Vagina (tissue), 2 donors: ENCODE results near the gene ACAP1.

Experiments used
- CTCF ChIP-seq, 3 experiments: fragments of 450-650 bp in 2 of 3; fragments of 200-600 bp in 1 of 3; sonication (generic) in 1 of 3; IDR thresholded peaks; one replicate each; pipeline ENCODE4 v1.5.1; 2017 to 2019; ENCODE audit warnings: antibody characterized with exemption in 3 of 3, mild to moderate bottlenecking in 2 of 3, moderate library complexity in 2 of 3
- POLR2A ChIP-seq, 2 donors: fragments of 450-650 bp; IDR thresholded peaks; one replicate each; pipeline ENCODE4 v1.6.1; 2017; ENCODE audit warnings: antibody characterized with exemption in 2 of 2, mild to moderate bottlenecking in 2 of 2, moderate library complexity in 2 of 2
- POLR2AphosphoS5 ChIP-seq, 2 donors: sonication (generic); formaldehyde crosslinking; IDR thresholded peaks; one replicate each; pipeline ENCODE4 v1.9.0; 2017; ENCODE audit warnings: antibody characterized with exemption in 2 of 2, mild to moderate bottlenecking in 2 of 2, low read depth in 1 of 2; ENCODE audit not compliant: insufficient read depth in 1 of 2

GRCh38 chr17:7398612-7399011, 62.3 kb downstream of the ACAP1 start:
- no peak for TF ChIP-seq CTCF (IDR thresholded peaks at IDR 0.05)
- TF ChIP-seq POLR2A (IDR thresholded peaks at IDR 0.05): no peak
- no peak for TF ChIP-seq POLR2AphosphoS5 (IDR thresholded peaks at IDR 0.05; ENCODE audit: insufficient read depth in 1 of 2, low read depth in 1 of 2)
